Retinal pigment epithelial cell (primary cell): ENCODE measurements around the gene TMEM250.

Experiments
- DNase-seq: peaks from one replicate; pipeline ENCODE4 v3.0.0-alpha.2; 2010; ENCODE audit warnings: low read depth
- H3K4me3 ChIP-seq: 2 replicates; pipeline ENCODE4 v1.5.1; 2011; ENCODE audit warnings: mild to moderate bottlenecking, low read length, control low read depth, moderate library complexity
- TF ChIP-seq, protein P1 (sequence below): conservative IDR thresholded peaks from 2 replicates; pipeline ENCODE4 v1.5.1; 2011; ENCODE audit warnings: low read depth, low read length, control low read depth, inconsistent platforms

Gene TMEM250

GRCh38 chr9:136087741-136088480 lies 30.8 kb downstream of the TMEM250 start:
- TF ChIP-seq, protein P1, sequence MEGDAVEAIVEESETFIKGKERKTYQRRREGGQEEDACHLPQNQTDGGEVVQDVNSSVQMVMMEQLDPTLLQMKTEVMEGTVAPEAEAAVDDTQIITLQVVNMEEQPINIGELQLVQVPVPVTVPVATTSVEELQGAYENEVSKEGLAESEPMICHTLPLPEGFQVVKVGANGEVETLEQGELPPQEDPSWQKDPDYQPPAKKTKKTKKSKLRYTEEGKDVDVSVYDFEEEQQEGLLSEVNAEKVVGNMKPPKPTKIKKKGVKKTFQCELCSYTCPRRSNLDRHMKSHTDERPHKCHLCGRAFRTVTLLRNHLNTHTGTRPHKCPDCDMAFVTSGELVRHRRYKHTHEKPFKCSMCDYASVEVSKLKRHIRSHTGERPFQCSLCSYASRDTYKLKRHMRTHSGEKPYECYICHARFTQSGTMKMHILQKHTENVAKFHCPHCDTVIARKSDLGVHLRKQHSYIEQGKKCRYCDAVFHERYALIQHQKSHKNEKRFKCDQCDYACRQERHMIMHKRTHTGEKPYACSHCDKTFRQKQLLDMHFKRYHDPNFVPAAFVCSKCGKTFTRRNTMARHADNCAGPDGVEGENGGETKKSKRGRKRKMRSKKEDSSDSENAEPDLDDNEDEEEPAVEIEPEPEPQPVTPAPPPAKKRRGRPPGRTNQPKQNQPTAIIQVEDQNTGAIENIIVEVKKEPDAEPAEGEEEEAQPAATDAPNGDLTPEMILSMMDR, result no peak
- DNase-seq, result no peak
- no peak overlapping the region for H3K4me3 ChIP-seq

DNA sequence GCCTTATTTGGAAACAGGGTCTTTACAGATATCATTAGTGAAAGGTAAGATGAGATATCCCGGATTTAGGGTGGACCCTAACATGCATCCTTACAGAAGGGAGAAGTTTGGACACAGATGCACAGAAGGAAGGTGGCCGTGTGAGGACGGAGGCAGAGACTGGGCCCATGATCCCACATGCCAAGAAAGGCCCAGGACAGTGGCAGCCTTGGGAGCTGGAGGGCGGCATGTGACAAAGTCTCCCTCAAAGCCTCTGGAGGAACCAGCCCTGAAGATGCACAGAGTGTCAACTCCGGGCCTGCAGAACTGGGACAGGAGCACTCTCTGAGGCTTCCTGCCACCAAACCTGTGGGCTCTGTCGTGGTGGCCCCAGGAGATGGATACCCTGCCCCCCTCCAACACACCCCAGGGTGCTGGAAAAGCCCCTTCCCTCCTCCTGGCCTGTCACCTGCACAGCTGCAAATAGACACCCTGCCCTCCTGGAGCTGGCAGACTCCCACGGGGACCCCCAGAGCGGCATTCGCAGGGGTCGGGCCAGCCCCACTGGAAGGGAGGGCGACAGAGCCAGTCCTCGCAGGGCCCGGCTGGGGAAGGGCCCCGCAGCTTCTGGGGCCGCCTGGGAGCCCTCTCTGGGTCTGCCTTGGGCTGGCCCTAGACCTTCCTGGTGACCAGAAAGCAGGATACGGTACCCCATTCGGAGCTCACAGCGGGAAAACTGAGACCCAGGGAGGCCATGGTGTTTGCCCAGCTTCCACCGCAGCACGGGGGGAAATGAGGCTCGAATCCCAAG lies 31.5 kb downstream of the TMEM250 start:
- TF ChIP-seq, protein P1, result no peak
- DNase-seq, result no peak
- no peak overlapping the region for H3K4me3 ChIP-seq

- DNase-seq, result no peak
- H3K4me3 ChIP-seq, result no peak overlapping the region
These were observed 32.3 kb downstream of the TMEM250 start for GRCh38 chr9:136086213-136086881.

DNA sequence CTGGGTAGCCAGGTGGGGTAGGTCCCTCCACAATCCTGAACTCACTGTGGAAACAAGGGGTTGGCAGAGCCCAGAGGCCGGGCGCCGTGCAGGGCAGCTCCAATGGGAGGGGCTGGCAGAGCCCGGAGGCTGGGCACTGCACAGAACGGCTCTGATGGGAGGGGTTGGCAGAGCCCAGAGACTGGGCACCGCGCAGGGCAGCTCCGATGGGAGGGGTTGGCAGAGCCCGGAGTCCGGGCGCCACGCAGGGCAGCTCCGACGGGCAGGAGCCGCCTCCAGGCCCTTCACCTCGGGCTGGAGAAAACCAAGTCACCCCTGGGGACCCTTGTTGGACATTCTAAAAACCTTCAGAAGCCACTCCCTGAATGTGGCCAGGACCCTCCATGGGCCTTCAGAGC lies 32.9 kb downstream of the TMEM250 start:
- DNase-seq, result no peak
- TF ChIP-seq, protein P1, result no peak
- H3K4me3 ChIP-seq, result no peak overlapping the region

More at GRCh38 chr9:136086213-136086881, 32.3 kb downstream of the TMEM250 start:
- TF ChIP-seq, protein P1, result no peak

GRCh38 chr9:136084063-136084944 lies 34.4 kb downstream of the TMEM250 start:
- no peak overlapping the region for H3K4me3 ChIP-seq
- DNase-seq, result no peak
- TF ChIP-seq, protein P1, result no peak

GRCh38 chr9:136083558-136084062 lies 35.1 kb downstream of the TMEM250 start:
- no peak overlapping the region for H3K4me3 ChIP-seq
- TF ChIP-seq, protein P1, result no peak
- DNase-seq, result no peak
